AG09309 (cell line): ENCODE data around the gene NPY4R2.
"Not testable (repeated sequence)": the region's sequence is repeated elsewhere in the genome, so short reads cannot be mapped to it uniquely, and the experiment has no call there.

ENCODE experiments used
- DNase-seq: peaks from one replicate; pipeline ENCODE4 v3.0.0-alpha.2; 2010; ENCODE audit warnings: low read depth
- H3K4me3 ChIP-seq: 2 replicates; pipeline ENCODE4 v1.5.1; 2011; ENCODE audit warnings: mild to moderate bottlenecking, low read depth, low read length, moderate library complexity; ENCODE audit not compliant: control insufficient read depth

The NPY4R2 gene

GRCh38 chr10:47960699-47961098, 42.2 kb downstream of the NPY4R2 start:
- not testable (repeated sequence) for DNase-seq, H3K4me3 ChIP-seq

GRCh38 chr10:47962785-47963184, 44.3 kb downstream of the NPY4R2 start:
- not testable (repeated sequence) for H3K4me3 ChIP-seq, DNase-seq

- DNase-seq: not testable (repeated sequence)
Observed at GRCh38 chr10:47964280-47965063, 46.0 kb downstream of the NPY4R2 start.

GRCh38 chr10:47968988-47969387, 50.5 kb downstream of the NPY4R2 start:
- not testable (repeated sequence) for DNase-seq, H3K4me3 ChIP-seq

More at GRCh38 chr10:47964280-47965063, 46.0 kb downstream of the NPY4R2 start:
- not testable (repeated sequence) for H3K4me3 ChIP-seq

GRCh38 chr10:47970047-47970446, 51.6 kb downstream of the NPY4R2 start:
- not testable (repeated sequence) for H3K4me3 ChIP-seq, DNase-seq

- DNase-seq, H3K4me3 ChIP-seq: not testable (repeated sequence)
Observed at GRCh38 chr10:47971598-47971997, 53.1 kb downstream of the NPY4R2 start.

- not testable (repeated sequence) for H3K4me3 ChIP-seq, DNase-seq
Observed at GRCh38 chr10:47972077-47972476, 53.6 kb downstream of the NPY4R2 start.
